Vein endothelial cell (primary cell): Measurements from ENCODE around the gene GNPAT. TPM values are rescaled to one million over a fixed set of nuclear protein-coding genes. Genes with fewer than 3 reads are reported as not detected.

Experiments used
- small RNA-seq: library from RNA; depleted of rRNA; stranded (forward); fragments of <200 nt; gene quantifications from one replicate; pipeline ENCODE3, GENCODE V24; 2012
- total RNA-seq: library from RNA; depleted of rRNA; stranded (reverse); fragments of >200 nt; gene quantifications from 2 replicates; pipeline ENCODE4 v1.2.3, GENCODE V29; 2012

Gene GNPAT
- total RNA-seq, result 59.8 and 60.3 TPM in 2 replicates

DNA sequence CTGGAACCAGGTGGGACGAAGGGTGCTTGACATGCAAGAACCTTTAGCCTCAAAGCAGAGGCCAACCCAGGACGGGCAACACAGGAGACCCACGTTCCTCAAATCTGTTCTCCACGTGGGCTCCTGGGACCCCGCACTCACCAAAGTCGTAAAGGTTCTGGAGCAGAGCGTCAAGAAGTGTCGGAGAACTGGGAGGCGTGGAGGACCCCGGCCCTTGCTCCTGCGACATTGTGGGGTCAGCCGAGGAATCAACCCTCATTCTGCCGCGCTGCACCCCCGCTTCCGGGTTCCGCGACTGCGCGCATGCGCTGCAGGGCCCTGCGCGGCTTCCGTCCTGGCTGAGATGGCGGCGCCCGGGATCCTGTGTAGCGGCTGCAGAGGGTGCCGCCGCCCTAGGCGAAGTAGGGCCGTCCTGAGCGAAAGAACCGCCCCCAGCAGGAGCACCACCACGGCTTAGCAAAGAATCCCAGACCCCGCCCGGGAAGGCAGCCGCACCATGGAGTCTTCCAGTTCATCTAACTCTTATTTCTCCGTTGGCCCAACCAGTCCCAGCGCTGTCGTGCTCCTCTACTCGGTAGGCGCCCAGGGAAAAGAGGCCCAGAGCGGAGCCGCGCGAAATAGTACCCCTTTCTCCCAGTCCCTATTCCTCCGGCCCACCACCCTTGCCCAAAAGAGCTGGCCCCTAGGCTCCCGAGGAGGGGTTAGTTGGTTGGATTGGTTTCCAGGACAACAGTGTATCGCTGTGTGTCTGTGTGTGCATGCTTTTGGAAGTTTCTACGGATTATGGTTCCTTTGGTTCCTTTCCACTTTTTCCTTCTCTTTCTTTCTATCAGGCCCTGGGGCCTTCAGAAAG, at the start of gene GNPAT:
GNPAT (plus strand) TSS at position 330 of the 853 bp plus-strand sequence; CDS start at position 497, 167 bp downstream.

Small RNA genes lying within 50 kb of the gene (small RNA-seq; reads per million reads assigned to genes)
- gene RNA5SP80, result not detected

Other genes with a start within 250 kb of the GNPAT start
- 14.5 and 18.3 TPM in 2 replicates for gene FAM89A, start 201.0 kb upstream of the GNPAT start, total RNA-seq
- not detected in 2 replicates for gene TRIM67, start 79.2 kb upstream of the GNPAT start, total RNA-seq
- gene EXOC8, start 96.6 kb downstream of the GNPAT start, total RNA-seq, result 19.9 and 23.0 TPM in 2 replicates
- gene SPRTN, start 97.1 kb downstream of the GNPAT start, total RNA-seq, result 19.6 and 21.3 TPM in 2 replicates
- 58.5 and 69.6 TPM in 2 replicates for gene EGLN1, start 181.1 kb downstream of the GNPAT start, total RNA-seq